ENCODE measurements around the gene ZBTB22. TPM values are rescaled to one million over a fixed set of nuclear protein-coding genes. Genes with fewer than 3 reads are reported as not detected.
"Not testable (repeated sequence)": the region's sequence is repeated elsewhere in the genome, so short reads cannot be mapped to it uniquely, and the experiment has no call there.

The ZBTB22 gene, protein sequence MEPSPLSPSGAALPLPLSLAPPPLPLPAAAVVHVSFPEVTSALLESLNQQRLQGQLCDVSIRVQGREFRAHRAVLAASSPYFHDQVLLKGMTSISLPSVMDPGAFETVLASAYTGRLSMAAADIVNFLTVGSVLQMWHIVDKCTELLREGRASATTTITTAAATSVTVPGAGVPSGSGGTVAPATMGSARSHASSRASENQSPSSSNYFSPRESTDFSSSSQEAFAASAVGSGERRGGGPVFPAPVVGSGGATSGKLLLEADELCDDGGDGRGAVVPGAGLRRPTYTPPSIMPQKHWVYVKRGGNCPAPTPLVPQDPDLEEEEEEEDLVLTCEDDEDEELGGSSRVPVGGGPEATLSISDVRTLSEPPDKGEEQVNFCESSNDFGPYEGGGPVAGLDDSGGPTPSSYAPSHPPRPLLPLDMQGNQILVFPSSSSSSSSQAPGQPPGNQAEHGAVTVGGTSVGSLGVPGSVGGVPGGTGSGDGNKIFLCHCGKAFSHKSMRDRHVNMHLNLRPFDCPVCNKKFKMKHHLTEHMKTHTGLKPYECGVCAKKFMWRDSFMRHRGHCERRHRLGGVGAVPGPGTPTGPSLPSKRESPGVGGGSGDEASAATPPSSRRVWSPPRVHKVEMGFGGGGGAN
- total RNA-seq (2014; rRNA removed; shearing (Covaris generic)), result 10.9 and 12.4 TPM in 2 replicates
- polyA plus RNA-seq (2015; cell fraction: cytosol; rRNA removed), result 9.8 and 10.2 TPM in 2 replicates
- polyA plus RNA-seq (2015; cell fraction: nucleus; rRNA removed), result 9.7 TPM in 2 replicates

DNA sequence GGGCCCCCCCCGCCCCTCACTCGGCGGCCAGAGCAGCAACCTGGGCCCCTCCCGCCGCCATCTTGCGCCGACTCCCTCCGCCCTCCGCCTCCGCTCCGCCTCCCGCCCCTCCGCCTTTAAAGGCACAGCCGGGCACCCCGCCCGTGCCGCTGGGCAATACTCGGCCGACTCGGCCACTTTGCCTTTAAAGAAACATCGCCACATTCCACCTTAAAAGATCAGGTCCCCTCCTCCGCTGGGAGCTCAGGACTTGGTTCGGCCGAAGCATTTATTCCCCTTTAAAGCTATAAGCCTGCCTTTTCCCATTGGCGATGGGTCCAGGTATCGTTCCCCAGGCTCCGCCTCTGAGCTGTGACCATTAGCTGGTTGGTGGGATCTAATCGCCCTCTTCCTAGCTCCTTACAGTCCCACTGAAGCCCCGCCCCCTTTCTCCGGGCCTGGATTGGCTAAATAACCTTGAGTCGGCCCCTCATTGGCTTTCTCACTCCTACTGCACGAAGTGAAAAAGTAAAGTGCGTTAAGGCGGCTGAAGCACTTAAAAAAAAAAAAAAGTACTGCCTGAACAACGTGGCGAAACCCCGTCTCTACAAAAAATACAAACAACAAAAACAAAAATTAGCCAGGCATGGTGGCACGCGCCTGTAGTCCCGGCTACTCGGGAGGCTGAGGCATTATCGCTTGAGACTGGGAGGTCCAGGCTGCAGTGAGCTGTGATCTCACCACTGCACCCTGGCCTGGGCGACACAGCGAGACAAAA is at the start of gene ZBTB22:
Gene ZBTB22 (minus strand): TSS at position 76 of the 757 bp plus-strand sequence. CDS start 828 bp downstream, outside the sequence.
- DNase-seq (ENCODE audit: low read depth), result peak; percentile 97

DNA sequence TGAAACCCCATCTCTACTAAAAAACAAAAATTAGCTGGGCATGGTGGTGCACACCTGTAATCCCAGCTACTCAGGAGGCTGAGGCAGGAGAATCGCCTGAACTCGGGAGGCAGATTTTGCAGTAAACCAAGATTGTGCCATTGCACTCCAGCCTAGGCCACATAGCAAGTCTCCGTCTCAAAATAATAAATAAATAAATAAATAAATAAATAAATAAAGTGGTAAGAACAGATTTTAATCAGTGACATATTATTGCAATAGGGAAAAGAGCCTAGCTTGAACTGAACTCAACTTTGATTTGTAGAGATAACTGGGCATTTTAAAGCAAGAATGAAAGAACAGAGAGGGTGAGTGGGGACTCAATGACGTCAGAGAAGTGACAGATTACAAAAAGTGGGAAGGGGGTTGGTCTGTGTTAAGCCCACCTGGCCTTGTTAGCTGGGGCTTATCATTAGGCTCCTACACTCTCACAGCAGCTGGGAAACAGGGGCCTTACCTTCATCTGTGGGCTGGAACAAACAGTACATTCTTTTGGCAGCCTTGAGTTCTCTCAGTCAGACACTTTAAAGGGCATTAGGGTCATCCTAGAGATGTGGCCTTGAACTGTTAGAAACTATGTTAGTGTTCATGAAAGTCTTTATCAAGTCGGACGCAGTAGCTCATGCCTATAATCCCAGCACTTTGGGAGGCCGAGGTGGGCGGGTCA is 49.6 kb upstream of the ZBTB22 start:
- DNase-seq (ENCODE audit: low read depth), result no peak

GRCh38 chr6:33365206-33365971 is 47.8 kb upstream of the ZBTB22 start:
- DNase-seq (ENCODE audit: low read depth), result not testable (repeated sequence)

- peak; percentile 79 for DNase-seq (ENCODE audit: low read depth)
These were observed 47.1 kb upstream of the ZBTB22 start for GRCh38 chr6:33364475-33365205.

GRCh38 chr6:33363486-33363885 is 45.9 kb upstream of the ZBTB22 start:
- DNase-seq (ENCODE audit: low read depth), result not testable (repeated sequence)

DNA sequence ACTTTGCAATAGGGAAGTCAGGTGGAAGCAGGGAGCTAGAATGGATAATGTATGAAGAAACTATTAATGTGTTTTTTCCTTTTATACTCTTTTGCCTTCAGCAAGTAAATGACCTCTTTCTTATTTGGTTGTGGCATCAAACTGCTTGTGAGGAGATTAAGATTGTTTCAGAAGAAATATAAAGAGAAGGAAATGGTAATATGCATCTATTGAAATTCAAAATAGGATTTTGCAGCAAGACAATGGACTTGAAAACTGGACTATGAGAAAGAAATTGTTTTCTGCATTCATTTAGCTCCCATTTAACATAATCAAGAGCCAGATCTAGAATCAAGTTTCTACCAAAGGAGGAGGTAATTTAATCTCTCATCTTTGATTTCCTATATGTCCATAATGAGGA is 41.8 kb upstream of the ZBTB22 start:
- DNase-seq (ENCODE audit: low read depth), result no peak

- DNase-seq (ENCODE audit: low read depth), result not testable (repeated sequence)
These were observed 39.8 kb upstream of the ZBTB22 start for GRCh38 chr6:33357160-33357871.

GRCh38 chr6:33356295-33356694 is 38.8 kb upstream of the ZBTB22 start:
- no peak for DNase-seq (ENCODE audit: low read depth)

DNA sequence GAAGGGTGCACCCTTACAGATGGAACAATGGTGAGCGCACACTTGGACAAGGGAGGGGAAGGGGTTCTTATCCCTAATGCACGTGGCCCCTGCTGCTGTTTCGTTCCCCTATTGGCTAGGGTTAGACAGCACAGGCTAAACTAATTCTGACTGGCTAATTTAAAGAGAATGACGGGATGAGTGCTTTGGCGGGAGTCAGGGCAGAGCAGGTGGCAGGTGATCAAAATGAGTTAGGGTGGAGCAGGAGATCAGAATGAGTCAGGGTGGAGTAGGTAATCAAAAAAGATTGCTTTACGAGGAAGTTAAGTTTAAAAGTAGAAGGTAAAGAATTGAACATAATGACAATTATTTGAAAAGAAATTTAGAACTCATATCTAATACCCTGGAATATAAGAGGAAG is 38.3 kb upstream of the ZBTB22 start:
- not testable (repeated sequence) for DNase-seq (ENCODE audit: low read depth)

DNA sequence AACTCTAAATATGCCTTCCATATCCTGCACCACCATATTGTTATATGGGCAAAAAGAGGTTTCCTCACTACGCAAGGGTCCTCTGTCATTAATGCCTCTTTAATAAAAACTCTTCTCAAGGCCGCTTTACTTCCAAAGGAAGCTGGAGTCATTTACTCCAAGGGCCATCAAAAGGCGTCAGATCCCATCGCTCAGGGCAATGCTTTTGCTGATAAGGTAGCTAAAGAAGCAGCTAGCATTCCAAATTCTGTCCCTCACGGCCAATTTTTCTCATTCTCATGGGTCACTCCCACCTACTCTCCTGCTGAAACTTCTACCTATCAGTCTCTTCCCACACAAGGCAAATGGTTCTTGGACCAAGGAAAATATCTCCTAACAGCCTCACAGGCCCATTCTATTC is 30.3 kb upstream of the ZBTB22 start:
- DNase-seq (ENCODE audit: low read depth), result no peak

DNA sequence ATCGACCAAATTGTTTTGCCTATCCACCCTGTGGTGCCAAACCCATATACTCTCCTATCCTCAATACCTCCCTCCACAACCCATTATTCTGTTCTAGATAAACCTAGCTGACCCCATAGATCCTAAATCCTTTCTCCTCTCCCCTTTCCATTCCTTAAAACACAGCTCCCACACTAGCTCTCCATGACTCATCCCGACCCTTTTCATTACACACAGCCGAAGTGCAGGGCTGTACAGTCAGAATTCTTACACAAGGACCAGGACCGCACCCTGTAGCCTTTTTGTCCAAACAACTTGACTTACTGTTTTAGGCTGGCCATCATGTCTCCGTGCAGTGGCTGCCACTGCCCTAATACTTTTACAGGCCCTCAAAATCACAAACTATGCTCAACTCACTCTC is 29.4 kb upstream of the ZBTB22 start:
- DNase-seq (ENCODE audit: low read depth), result not testable (repeated sequence)

DNA sequence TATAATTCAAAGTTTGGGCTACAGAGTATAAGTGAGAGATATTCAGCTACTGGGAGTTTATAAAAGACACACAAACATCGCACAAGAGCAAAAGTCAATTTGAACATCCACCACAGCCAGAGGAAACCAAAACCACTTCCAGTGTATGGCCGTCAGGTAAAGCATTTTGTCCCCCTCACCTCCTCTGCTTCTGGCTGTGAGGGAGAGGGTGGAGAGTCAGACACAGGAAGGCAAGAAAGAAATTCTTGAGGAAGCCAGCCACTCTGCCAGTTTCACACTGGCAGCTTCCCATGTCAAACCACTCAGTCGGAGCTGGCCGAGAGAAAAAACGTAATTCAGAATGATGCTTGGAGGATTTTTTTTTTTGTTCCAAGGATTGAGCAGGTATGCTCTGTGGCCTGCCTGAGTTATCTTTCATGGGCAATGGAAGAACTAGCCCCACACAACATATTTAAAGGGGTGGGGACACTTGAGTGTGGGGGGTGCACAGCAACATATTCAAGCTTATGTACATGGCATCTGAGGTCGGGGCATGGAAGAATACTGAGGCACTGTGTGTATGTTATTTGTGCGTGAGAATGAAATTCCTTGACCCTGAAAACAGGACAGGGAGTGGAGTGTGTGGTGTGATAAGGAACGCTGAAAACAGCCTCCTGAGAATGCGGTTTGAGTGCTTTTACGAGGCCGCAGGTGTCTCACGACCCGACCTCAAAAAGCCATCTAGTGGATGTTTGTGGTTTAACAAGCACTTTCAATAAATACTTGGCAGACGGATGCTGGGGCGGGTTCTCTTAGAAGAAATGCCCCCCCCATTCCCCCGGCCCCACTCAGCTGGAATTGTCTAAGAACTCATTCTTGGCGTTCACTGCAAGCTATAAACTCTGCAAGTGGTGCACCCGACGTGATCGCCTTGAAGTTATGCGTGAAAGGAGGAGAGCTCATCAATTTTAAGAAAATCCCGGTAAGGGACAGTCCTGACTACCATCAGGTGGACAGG is 27.5 kb upstream of the ZBTB22 start:
- peak; percentile 79 for DNase-seq (ENCODE audit: low read depth)

- no peak for DNase-seq (ENCODE audit: low read depth)
These were observed 26.5 kb upstream of the ZBTB22 start for GRCh38 chr6:33343953-33344611.

DNA sequence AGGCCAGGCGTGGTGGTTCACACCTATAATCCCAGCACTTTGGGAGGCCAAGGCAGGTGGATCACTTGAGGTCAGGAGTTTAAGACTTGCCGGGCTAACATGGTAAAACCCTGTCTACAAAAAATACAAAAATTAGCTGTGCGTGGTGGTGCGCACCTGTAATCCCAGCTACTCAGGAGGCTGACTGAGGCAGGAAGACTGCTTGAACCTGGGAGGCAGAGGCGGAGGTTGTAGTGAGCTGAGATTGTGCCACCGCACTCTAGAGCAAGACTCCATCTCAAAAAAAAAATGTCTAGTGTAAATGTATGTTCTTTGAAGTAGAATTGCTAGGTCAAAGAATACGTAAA is 26.0 kb upstream of the ZBTB22 start:
- not testable (repeated sequence) for DNase-seq (ENCODE audit: low read depth)

- no peak for DNase-seq (ENCODE audit: low read depth)
These were observed 21.6 kb upstream of the ZBTB22 start for GRCh38 chr6:33339193-33339592.

DNA sequence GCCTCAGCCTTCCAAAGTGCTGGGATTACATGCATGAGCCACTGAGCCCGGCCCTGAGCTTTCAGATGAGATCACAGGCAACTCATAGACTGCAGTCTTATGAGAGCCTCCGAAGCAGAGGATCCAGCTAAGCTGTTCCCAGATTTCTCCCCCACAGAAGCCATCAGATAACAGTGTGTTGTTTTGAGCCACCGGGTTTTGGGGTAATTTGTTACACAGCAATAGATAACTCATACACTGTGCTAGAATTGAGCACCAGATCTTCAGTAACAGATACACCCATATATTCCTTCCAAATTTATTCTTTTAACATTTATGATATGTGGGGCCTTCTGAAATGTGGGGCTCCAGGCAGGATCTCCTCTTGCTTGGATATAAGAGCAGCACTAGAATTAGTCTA is 19.0 kb upstream of the ZBTB22 start:
- no peak for DNase-seq (ENCODE audit: low read depth)

DNA sequence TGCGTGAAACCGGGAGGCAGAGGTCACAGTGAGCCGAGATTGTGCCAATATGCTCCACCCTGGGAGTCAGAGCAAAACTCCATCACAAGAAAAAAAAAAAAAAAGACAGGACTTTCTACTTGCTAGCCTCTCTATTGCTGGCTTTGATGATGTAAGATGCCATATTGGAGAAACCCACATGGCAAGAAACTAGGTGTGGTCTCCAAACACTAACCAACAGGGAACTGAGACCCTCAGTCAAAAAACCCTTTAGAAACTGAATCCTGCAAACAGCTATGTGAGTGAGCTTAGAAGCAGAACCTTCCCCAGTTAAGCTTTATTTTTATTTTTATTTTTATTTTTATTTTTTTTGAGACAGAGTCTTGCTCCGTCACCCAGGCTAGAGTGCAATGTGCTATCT is 18.4 kb upstream of the ZBTB22 start:
- DNase-seq (ENCODE audit: low read depth), result no peak
